HepG2 (cell line): ENCODE measurements around the gene NCOA5. TPM values are rescaled to one million over a fixed set of nuclear protein-coding genes. Genes with fewer than 3 reads are reported as not detected.

Experiments used
- CSRNP1 ChIP-seq: sonication (generic); formaldehyde crosslinking; IDR thresholded peaks from 2 replicates; pipeline ENCODE4 v1.8.1; 2023; ENCODE audit warnings: mild to moderate bottlenecking, missing genetic modification reagents
- EP300 ChIP-seq, 3 experiments: sonication (generic) in 1 of 3; formaldehyde crosslinking in 1 of 3; IDR thresholded peaks; 2 replicates each; pipeline versions ENCODE4 v1.5.1 to v1.6.1; 2011 to 2020; ENCODE audit warnings: low read depth in 2 of 3, low read length in 2 of 3, borderline replicate concordance in 1 of 3, improper control_type of control experiment in 1 of 3, mild to moderate bottlenecking in 1 of 3, missing genetic modification reagents in 1 of 3, moderate library complexity in 1 of 3
- ETV6 ChIP-seq: sonication (generic); formaldehyde crosslinking; conservative IDR thresholded peaks from 2 replicates; pipeline ENCODE4 v1.4.0; 2020; ENCODE audit warnings: missing genetic modification reagents
- MTF2 ChIP-seq: sonication (generic); formaldehyde crosslinking; IDR thresholded peaks from 2 replicates; pipeline ENCODE4 v1.5.0; 2020; ENCODE audit warnings: missing genetic modification reagents, borderline replicate concordance
- PATZ1 ChIP-seq: sonication (generic); formaldehyde crosslinking; IDR thresholded peaks from 2 replicates; pipeline ENCODE4 v1.4.0; 2020; ENCODE audit warnings: missing genetic modification reagents
- REXO4 ChIP-seq: sonication (generic); formaldehyde crosslinking; IDR thresholded peaks from 2 replicates; pipeline ENCODE4 v1.8.0; 2022; ENCODE audit warnings: missing genetic modification reagents, mild to moderate bottlenecking, borderline replicate concordance
- TRIM24 ChIP-seq: sonication (generic); formaldehyde crosslinking; IDR thresholded peaks from 2 replicates; pipeline ENCODE4 v1.8.0; 2022; ENCODE audit warnings: mild to moderate bottlenecking, missing genetic modification reagents
- ZNF12 ChIP-seq: sonication (generic); formaldehyde crosslinking; IDR thresholded peaks from 2 replicates; pipeline ENCODE4 v1.5.0; 2020; ENCODE audit warnings: missing genetic modification reagents
- ZNF235 ChIP-seq: sonication (generic); formaldehyde crosslinking; IDR thresholded peaks from 2 replicates; pipeline ENCODE4 v1.8.1; 2023; ENCODE audit warnings: mild to moderate bottlenecking, missing genetic modification reagents, borderline replicate concordance
- ZNF30 ChIP-seq: sonication (generic); formaldehyde crosslinking; IDR thresholded peaks from 2 replicates; pipeline ENCODE4 v1.5.0; 2020; ENCODE audit warnings: mild to moderate bottlenecking, missing genetic modification reagents
- ZNF773 ChIP-seq: sonication (generic); formaldehyde crosslinking; IDR thresholded peaks from 2 replicates; pipeline ENCODE4 v1.4.0; 2020; ENCODE audit warnings: missing genetic modification reagents, borderline replicate concordance
- ZNF777 ChIP-seq: sonication (generic); formaldehyde crosslinking; IDR thresholded peaks from 2 replicates; pipeline ENCODE4 v1.4.0; 2020; ENCODE audit warnings: missing genetic modification reagents
- ZNF800 ChIP-seq: sonication (generic); formaldehyde crosslinking; IDR thresholded peaks from 2 replicates; pipeline ENCODE4 v1.4.0; 2020; ENCODE audit warnings: missing genetic modification reagents
- polyA plus RNA-seq, 8 experiments: library from polyadenylated mRNA; depleted of rRNA in 3 of 8; stranded (reverse) in 7 of 8; unstranded in 1 of 8; fragments of >200 nt; fragmentation: Illumina TruSeq in 4 of 8; extraction: Trizol in 4 of 8; gene quantifications; 2 replicates each; pipeline versions ENCODE4 v1.2.1 to v1.2.3, GENCODE V29; 2011 to 2016; ENCODE audit warnings: low read depth in 4 of 8, missing spikeins in 1 of 8, mixed read lengths in 1 of 8; ENCODE audit not compliant: insufficient read depth in 1 of 8
- total RNA-seq, 5 experiments: library from RNA; depleted of rRNA; stranded (reverse); fragments of >200 nt; fragmentation: Illumina TruSeq; extraction: Trizol; gene quantifications; 2 replicates each; pipeline ENCODE4 v1.2.3, GENCODE V29; 2016; ENCODE audit warnings: low read depth in 1 of 5
- TF ChIP-seq, protein P1 (sequence below): sonication (generic); formaldehyde crosslinking; IDR thresholded peaks from 2 replicates; pipeline ENCODE4 v1.4.0; 2020; ENCODE audit warnings: mild to moderate bottlenecking, missing genetic modification reagents, borderline replicate concordance
- TF ChIP-seq, protein P2 (sequence below): sonication (generic); formaldehyde crosslinking; IDR thresholded peaks from 2 replicates; pipeline ENCODE4 v1.4.0; 2020; ENCODE audit warnings: low read depth, mild to moderate bottlenecking, missing genetic modification reagents

NCOA5 gene
- total and polyA plus RNA-seq, 2 of the 13 experiments (the other 11 are each of a cell fraction or from before 2014, with no cell fraction given), result 16.5 to 28.4 TPM

- TF ChIP-seq ZNF800 (CRISPR knock-in tag) (peak; percentile 48), ZNF30 (no peak), REXO4 (no peak), ZNF777 (peak; percentile 100), ZNF12 (CRISPR knock-in tag) (no peak), PATZ1 (CRISPR knock-in tag) (peak; percentile 81), ZNF773 (CRISPR knock-in tag) (0 out of 2 replicates have a peak, but pooled peaks have one; percentile 10), CSRNP1 (peak; percentile 81; the same call in 1 of the 2 replicates), EP300 (IDR thresholded peaks at IDR 0.05; ENCODE audit: low read depth in 2 of 2, low read length in 2 of 2) (no peak), EP300 (CRISPR knock-in tag; IDR thresholded peaks at IDR 0.05; ENCODE audit: borderline replicate concordance) (0 out of 2 replicates have a peak, but pooled peaks have one; percentile 28), TRIM24 (CRISPR knock-in tag) (no peak), ZNF235 (no peak), ETV6 (CRISPR knock-in tag) (no peak; the same call in 1 of the 2 replicates), MTF2 (CRISPR knock-in tag) (peak; percentile 99; the same call in 1 of the 2 replicates)
- TF ChIP-seq, protein P1, sequence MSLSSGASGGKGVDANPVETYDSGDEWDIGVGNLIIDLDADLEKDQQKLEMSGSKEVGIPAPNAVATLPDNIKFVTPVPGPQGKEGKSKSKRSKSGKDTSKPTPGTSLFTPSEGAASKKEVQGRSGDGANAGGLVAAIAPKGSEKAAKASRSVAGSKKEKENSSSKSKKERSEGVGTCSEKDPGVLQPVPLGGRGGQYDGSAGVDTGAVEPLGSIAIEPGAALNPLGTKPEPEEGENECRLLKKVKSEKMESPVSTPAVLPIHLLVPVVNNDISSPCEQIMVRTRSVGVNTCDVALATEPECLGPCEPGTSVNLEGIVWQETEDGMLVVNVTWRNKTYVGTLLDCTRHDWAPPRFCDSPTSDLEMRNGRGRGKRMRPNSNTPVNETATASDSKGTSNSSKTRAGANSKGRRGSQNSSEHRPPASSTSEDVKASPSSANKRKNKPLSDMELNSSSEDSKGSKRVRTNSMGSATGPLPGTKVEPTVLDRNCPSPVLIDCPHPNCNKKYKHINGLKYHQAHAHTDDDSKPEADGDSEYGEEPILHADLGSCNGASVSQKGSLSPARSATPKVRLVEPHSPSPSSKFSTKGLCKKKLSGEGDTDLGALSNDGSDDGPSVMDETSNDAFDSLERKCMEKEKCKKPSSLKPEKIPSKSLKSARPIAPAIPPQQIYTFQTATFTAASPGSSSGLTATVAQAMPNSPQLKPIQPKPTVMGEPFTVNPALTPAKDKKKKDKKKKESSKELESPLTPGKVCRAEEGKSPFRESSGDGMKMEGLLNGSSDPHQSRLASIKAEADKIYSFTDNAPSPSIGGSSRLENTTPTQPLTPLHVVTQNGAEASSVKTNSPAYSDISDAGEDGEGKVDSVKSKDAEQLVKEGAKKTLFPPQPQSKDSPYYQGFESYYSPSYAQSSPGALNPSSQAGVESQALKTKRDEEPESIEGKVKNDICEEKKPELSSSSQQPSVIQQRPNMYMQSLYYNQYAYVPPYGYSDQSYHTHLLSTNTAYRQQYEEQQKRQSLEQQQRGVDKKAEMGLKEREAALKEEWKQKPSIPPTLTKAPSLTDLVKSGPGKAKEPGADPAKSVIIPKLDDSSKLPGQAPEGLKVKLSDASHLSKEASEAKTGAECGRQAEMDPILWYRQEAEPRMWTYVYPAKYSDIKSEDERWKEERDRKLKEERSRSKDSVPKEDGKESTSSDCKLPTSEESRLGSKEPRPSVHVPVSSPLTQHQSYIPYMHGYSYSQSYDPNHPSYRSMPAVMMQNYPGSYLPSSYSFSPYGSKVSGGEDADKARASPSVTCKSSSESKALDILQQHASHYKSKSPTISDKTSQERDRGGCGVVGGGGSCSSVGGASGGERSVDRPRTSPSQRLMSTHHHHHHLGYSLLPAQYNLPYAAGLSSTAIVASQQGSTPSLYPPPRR, result peak; percentile 48; the same call in 1 of the 2 replicates
- TF ChIP-seq, protein P2, sequence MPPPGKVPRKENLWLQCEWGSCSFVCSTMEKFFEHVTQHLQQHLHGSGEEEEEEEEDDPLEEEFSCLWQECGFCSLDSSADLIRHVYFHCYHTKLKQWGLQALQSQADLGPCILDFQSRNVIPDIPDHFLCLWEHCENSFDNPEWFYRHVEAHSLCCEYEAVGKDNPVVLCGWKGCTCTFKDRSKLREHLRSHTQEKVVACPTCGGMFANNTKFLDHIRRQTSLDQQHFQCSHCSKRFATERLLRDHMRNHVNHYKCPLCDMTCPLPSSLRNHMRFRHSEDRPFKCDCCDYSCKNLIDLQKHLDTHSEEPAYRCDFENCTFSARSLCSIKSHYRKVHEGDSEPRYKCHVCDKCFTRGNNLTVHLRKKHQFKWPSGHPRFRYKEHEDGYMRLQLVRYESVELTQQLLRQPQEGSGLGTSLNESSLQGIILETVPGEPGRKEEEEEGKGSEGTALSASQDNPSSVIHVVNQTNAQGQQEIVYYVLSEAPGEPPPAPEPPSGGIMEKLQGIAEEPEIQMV (CRISPR knock-in tag), result no peak; the same call in 1 of the 2 replicates
Observed at GRCh38 chr20:46013829-46014516, 75.8 kb downstream of the NCOA5 start (continued).
